ENCODE data around the gene TANC1. TPM values are rescaled to one million over a fixed set of nuclear protein-coding genes. Genes with fewer than 3 reads are reported as not detected.
A peak's percentile ranks its signal among the peaks of the same experiment; 100 is the strongest.

TANC1 gene
- polyA plus RNA-seq, 1 donor, result 29.3 TPM

DNA sequence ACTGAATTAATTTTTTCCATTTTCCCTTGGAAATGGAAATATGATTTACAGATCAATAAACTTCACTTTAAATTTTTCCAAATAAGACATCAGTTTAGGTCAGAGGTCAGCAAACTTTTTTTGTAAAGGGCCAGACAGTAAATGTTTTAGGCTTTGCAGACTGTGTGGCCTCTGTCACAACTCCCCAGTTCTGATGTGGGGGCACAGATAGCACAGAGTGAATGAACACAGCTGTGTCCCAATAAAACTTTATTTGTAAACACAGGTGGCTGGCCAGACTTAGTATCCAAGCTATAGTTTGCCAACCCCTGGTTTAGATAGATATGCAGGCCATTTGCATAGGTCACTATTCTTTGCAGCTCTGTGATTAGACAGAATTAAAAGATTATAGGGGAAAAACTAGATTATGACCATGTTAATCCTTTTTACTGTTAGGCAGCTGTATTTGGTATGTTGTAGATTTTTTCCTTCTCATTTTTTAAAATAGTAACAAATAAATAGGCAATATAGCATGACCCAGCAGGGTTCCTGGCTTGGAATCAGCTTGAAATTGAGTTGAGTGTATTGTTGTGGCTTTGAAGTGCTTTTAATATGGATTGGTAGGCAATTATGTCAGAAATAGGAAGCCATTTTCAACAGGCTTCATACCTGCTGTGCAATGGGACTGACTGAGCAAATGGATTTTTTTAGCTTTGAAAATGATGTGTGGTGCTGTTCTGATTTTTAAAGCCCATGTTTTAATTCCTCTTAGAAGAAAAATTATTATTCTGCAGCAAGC is 258.4 kb downstream of the TANC1 start:
- no peak for DNase-seq

DNA sequence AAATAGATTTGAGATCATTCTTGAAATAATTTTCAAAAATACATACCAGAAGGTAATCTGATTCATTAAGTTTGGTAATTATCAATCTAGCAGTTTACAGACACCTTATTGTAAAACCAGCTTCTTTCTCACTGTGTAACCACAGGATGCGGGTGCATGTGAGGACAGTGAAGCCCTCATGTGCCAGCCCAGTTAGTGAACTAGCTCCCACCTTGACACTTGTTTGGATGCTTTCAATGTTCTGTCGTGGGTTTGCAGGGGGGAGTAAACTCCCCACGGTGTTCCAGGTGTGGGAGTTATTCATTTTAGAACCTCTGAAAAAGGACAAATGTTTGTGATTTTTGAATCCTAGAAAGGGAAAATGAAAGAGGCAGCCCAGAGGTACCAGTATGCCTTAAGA is 259.0 kb downstream of the TANC1 start:
- DNase-seq, result no peak

DNA sequence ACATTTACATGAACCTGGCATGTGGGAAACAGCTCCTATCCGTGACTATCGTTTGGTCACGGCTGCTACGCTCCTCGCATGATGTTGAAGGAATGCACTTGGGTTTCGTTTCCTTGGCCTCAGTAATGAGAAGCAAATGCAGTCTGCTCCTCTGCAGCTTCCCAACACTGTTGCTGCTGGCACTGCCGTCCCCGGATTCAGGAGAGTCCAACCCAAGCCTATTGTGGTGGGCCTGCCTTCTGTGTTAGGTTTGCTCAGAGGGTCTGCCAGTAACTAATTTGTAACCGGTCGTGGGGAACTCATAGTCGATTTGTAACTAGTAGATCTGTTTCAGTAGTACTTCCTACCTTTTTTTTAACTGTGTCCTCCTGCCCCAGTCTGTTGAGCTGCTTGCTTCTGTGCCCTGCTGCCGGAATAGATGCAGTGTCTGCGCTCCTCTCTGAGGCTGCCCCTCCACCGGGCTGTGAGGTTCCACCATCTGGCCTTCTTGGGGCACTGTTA is 259.7 kb downstream of the TANC1 start:
- no peak for DNase-seq

DNA sequence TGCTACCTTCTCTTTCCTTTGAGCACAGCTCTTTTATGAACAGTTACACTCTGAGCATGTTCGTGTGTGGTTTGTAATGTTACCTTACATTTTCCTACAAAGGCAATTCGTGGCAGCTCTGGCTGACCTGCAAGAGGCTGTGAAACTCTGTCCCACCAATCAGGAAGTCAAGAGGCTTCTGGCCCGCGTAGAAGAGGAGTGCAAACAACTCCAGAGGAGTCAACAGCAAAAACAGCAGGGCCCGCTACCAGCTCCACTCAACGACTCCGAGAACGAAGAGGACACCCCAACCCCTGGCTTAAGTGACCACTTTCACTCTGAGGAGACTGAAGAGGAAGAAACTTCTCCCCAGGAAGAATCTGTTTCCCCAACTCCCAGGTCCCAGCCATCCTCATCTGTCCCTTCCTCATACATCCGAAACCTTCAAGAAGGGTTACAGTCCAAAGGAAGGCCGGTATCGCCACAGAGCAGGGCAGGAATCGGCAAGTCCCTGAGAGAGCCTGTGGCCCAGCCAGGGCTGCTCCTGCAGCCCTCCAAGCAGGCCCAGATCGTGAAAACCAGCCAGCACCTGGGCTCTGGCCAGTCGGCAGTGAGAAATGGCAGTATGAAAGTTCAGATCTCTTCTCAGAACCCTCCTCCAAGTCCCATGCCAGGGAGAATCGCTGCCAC is 261.2 kb downstream of the TANC1 start:
- DNase-seq, result no peak

DNA sequence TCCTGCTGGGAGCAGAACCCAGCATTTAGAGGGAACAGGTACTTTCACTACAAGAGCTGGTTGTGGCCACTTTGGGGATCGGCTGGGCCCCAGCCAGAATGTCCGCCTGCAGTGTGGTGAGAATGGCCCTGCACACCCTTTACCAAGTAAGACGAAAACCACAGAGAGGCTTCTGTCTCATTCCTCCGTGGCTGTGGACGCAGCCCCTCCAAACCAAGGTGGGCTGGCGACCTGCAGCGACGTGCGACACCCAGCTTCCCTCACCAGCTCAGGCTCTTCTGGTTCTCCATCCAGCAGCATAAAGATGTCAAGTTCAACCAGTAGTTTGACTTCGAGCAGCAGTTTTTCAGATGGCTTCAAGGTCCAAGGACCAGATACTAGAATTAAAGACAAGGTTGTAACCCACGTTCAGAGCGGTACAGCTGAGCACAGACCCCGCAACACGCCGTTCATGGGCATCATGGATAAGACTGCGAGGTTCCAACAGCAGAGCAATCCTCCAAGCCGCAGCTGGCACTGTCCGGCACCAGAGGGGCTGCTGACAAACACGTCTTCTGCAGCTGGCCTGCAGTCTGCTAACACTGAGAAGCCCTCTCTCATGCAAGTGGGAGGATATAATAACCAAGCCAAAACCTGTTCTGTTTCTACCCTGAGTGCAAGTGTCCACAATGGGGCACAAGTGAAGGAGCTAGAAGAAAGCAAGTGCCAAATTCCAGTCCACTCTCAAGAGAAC is 261.9 kb downstream of the TANC1 start:
- DNase-seq, result no peak

DNA sequence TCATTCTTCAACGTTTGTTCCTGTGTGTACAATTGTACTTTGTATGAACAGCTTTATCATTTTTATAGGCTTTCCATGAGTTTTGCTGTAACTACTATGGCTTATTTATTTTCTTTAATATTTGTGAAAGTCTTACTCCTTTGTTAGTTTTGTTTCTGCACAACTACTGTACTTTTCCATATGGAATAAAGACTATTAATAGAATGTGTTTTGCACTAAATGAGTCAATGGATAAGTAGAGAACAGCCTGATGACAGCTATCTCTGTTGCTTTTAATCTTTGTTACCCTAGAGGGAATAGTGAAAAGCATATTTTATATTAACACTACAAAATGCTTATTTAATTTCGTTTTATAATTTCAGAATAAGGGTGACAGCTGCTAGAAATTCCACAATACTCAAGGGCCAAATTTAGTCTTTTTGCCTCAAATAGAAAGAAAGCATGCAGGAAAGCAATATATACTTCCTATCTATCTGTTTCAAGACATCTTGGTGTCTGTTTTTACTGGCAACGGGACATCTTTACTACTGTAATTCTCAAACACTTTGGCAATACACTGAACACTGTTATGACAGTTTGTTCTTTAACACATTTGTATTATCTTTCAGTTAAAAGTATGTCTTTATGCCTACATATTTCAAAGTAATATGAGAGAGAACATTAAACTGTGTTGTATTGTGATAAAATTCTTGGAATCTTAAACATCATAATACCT is 264.2 kb downstream of the TANC1 start:
- no peak for DNase-seq

DNA sequence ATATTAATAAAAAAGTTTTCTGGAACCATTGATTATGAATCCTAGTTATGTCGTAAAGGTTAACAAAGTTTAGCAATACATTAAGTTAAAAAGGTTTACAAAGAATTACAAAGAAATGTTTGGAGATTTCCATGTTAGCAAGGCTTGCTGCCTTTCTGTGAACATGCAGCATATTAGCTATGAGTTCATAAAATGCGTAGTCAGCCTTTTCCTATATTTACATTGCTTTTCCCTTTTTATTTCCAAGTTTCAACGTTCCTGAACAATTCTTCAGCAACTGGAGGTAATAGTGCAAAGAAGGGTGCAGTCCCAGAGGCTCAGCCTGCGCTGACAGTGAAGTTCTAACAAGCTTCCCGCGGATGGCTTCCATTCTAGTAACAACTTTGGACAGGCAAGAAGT is 266.4 kb downstream of the TANC1 start:
- DNase-seq, result no peak

DNA sequence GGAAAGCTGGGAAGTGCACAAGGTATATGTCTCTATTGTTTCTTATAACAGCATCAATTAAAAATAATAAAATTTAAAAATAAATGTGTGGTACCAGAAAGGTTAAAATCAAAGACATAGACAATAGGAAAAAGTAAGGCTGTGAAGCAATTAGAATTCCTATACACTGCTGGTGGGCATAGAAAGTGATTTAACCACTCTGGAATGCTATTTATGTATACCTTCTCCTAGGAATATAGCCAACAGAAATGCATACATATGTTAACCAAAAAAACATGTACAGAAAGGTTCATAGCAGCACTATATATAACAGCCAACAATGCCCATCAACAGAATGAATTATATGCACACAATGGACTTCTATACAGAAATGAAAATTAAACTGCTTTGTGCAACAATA is 275.1 kb downstream of the TANC1 start:
- no peak for DNase-seq

DNA sequence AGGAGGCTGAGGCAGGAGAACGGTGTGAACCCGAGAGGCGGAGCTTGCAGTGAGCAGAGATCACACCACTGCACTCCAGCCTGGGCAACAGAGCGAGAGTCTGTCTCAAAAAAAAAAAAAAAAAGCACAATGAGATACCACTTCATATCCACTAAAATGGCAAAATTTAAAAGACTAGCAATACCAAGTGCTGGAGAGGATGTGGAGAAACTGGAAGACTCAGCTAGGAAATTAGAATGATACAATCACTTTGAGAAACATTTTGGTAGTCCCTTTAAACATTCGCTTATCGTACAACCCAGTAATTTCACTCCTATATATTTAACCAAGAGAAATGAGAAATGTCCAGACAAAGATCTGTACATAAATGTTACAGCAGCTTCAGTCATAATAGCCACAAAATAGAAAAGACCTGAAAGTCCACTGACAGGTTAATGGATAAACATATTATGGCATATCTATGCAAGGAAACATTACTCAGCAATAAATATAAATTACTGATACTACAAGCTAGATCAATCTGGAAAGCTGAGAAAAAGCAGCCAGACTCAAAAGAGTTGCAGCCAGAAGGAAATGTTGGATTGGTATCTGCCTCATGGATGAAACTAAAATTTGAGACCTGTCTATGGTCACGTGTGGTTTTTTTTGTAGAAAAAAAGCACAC is 278.0 kb downstream of the TANC1 start:
- DNase-seq, result no peak

DNA sequence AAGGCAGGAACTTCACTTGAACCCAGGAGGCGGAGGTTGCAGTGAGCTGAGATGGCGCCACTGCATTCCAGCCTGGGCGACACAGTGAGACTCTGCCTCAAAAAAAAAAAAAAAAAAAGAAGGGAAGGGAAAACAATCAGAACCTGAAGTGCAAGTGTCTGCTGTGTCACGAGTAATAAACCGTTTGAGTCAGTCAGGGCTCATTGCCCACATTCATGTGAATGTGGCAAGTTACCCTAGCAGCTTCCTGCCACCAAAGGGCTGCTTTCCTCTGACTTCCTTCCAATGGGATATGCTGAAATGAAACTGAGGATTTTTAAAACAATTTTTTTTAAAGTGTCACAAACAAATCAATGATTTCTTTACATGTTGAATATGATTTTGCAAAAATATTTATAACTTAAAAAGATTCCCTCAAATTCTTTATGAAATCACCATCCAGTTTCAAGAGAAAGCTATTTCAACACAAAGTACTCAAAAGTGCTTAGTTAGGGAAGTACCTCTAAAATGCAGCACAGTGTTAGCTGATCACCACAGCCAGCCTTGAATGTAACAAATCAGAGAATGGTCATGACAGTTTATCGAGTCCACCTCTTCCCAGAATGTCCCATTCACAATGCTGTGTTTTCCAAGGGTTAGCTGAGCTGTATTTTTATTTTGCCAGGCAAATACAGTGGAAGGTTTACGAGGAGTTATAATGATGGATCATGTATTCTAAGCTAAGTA is 281.7 kb downstream of the TANC1 start:
- peak; percentile 61 for DNase-seq

DNA sequence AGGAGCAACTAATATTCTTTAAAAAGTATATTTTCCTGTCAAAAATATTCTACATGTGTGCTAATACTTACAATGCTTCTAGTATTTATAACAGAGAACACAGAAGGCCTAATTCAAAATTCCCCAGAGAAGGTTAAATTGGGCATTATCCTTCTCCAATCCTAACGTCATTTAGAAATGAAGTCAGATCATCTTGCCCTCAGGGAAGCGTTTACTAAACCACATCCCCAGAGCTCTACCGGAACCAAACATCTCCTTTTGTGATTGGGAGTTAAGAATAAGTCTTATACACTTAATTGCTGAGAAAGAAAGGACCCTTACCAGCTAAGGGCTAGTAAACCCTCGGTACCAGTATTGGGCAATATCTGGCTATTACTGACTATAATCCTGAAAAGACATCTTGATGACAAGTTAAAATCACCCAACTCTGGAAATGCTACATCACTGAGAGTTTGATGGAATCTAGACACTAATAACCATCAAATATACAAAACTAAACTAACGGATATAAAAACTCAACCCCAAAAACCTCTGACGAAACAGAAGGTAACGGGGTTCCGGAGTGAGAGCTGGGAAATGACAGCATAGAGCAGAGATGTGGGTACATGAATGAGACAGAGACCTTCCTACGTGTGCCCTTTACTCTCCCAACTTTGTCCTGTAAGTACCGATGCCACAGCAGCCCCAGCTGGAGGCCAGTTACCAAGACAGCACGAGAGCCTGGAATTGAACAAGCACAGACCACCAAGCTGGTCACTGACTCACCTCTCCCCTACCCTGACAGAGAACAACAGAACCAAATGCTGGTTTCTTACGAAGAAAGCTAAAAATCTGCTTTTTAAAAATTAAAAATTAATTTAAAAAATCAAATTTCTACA is 283.1 kb downstream of the TANC1 start:
- DNase-seq, result no peak

DNA sequence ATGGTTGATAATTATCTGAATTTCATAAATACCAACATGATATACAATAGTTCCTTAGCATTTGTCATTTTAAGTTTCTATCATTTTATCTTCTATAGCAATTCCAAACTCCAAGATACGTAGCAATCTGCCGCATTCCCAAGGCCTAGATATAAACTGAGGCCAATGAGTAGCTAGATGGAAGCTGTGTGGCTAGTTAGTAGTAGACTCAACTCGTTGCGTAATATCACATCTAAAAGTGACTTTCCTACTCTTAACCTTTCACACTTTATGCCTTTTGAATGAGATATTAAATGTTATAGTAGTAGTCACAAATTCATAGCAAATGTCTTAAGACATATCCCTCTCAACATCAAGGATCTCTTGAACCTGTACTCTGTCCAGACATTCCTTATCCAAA is 284.5 kb downstream of the TANC1 start:
- DNase-seq, result no peak

DNA sequence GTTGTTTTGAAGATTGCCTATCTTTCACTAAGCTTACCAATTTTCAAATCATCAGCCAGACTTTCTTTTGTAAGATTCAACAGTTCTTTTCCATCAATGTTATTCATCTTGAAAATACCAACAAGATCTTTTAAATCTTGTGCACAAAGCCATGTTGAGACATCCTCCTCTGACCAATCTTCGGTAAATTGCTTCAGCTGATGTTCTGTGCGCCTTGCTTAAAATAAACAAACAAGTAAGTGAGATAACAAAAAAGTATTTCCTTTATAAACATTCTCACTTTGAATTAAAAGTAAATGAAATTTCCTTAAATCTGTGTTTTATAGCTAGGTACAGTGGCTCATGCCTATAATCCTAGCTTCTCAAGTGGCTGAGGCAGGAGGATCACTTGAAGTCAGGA is 287.7 kb downstream of the TANC1 start:
- no peak for DNase-seq

DNA sequence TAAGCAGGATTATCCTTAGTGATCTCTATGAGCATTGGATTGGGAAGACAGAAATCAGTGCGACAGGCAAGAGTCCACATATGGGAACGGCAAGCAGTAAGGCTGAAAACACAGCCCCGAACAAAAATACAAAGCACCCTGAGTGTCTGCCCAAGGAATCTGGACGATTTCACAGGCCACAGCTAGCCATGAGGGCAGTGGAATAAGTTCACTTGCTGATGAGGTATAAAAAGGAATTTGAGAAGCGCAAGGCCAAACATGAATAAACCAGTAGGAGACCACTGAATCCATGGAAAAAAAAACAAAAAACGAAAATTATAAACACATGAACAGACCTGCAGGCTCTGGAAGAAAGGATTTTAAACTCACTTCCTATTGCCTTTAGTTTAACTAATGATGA is 293.8 kb downstream of the TANC1 start:
- DNase-seq, result no peak

DNA sequence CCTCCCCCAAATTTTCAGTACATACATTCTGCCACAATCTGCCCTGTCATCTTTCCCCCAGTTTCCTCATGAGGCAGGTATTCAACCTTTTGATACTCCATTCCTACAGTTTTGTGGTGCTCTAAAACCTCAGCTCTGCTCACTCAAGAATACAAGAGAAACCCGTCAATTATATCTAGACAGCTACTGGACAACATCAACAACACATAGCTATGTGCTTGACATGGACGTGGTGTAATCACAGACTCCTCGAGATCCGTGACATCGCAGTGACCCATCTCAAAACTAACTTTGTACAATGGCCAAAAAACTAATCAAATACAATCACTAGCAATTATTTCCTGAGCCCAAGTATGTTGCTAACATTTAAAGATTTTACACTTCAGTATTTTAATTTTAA is 294.5 kb downstream of the TANC1 start:
- DNase-seq, result no peak

DNA sequence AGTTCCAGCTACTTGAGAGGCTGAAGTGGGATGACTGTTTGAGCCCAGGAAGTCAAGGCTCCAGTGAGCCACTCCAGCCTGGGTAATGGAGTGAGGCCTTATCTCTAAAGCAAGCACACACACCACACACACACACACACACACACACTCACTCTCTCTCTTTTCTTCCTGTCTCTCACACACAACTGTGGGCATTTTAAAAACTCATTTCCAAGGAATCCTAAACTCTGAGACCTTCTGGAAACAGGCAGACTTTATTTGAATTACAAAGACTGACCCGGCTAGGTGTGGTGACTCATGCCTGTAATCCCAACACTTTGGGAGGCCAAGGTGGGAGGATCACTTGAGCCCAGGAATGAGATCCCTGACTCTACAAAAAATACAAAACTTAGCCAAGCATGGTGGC is 296.7 kb downstream of the TANC1 start:
- no peak for DNase-seq

DNA sequence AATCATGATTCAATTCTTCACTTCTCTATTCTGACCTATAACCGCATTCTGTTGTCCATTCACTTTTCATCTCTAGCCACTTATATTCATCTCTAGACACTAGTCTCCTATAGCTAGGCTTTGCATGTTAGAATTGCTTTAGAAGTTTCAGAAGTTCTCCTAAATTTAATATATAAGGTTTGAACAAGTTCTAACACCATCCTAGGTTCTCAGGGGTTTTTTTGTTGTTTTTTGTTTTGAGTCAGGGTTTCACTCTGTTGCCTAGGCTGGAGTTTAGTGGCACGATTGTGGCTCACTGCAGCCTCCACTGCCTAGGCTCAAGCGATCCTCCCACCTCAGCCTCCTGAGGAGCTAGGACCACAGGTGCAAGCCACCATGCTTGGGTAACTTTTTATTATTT is 298.1 kb downstream of the TANC1 start:
- no peak for DNase-seq

DNA sequence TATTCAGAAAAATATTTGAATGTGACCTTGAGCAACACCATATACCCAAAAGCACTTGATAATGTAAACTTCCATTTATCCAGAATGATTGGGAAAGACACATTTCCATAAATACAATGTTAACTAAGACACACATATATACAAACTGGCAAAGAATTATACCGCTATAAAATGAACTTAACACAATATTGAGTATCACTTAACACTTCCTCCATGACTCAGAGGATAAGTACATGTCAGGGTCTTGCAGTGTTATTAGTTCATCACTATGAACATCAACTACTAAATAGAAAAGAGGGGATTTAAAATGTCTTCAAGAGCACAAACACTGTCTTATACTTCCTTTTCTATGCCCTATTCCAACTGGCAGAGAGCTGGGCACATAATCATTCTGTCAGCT is 299.5 kb downstream of the TANC1 start:
- DNase-seq, result no peak

DNA sequence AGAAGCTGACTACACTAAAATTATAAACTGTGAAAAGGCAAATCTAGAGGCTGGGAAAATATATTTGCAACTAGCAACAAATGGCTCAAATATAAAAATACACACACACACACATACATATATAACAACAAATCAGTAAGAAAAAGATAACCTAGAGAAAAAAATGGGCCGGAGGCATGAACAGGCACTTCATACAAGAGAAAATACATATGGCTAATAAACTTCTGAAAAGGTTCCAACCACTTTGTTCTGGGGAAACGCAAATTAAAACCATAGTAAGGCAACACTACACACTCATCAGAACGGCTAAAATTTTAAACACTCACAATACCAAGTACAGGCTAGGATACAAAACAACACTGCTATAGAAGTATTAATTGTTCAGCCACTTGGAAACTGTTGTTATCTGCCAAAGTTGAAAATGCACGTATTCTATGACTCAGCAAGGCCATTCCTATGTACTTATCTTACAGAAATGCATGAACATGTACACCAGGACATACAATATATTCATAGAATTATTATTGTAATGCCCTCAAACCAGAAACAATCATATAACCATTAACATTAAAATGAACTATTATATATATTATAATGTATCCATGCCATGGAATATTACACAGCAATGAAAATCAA is 302.4 kb downstream of the TANC1 start:
- DNase-seq, result no peak

DNA sequence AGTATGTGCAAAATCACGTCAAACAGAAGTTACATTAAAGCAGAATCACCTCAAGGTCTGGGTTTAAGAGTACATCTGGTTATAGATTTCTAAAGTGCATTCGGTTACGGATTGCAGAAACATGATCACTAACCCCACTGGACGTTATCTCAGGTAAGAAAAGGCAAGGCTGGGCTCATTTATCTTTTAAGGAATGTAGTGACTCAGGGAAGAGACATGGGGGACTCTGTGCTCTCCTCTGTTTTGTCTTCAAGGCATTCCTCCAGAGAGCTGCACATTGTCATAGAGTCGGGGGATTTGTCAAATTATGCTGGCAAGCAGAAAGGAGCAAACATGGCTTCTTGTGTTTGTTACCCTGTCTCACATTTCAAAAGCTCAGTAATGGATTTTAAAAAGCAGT is 303.7 kb downstream of the TANC1 start:
- no peak for DNase-seq
